SU-DHL-6 (cell line): ENCODE measurements around the gene CHD1L.
"Not testable (repeated sequence)": the region's sequence is repeated elsewhere in the genome, so short reads cannot be mapped to it uniquely, and the experiment has no call there.

Experiments used
- H2AFZ ChIP-seq: fragments of 200-600 bp; sonication (generic); 2 replicates; pipeline ENCODE4 v1.6.1; 2014; ENCODE audit warnings: low read depth, mild to moderate bottlenecking, moderate library complexity, mixed read lengths, antibody characterized with exemption, low read length; ENCODE audit not compliant: severe bottlenecking
- H3F3A ChIP-seq: fragments of 200-600 bp; shearing (Covaris generic); 2 replicates; pipeline ENCODE4 v1.6.0; 2016; ENCODE audit warnings: antibody characterized with exemption, mild to moderate bottlenecking; ENCODE audit not compliant: insufficient read depth
- H3K27ac ChIP-seq: fragments of 200-600 bp; sonication (generic); 2 replicates; pipeline ENCODE4 v1.5.1; 2016; ENCODE audit warnings: low read depth, mild to moderate bottlenecking, low read length, moderate library complexity, mixed read lengths
- H3K27me3 ChIP-seq: fragments of 200-600 bp; sonication (generic), shearing (Covaris generic); 2 replicates; pipeline ENCODE4 v1.6.0; 2014; ENCODE audit warnings: mild to moderate bottlenecking, low read length
- H3K36me3 ChIP-seq: fragments of 200-600 bp; sonication (generic); 2 replicates; pipeline ENCODE4 v1.6.1; 2014; ENCODE audit warnings: mild to moderate bottlenecking, low read length, mixed read lengths
- H3K4me2 ChIP-seq: fragments of 300-600, 200-600 bp; shearing (Covaris generic), sonication (generic); 2 replicates; pipeline ENCODE4 v1.6.0; 2014; ENCODE audit warnings: low read length, low read depth, mild to moderate bottlenecking; ENCODE audit not compliant: poor library complexity, severe bottlenecking
- H3K4me3 ChIP-seq: fragments of 200-600 bp; sonication (generic); 2 replicates; pipeline ENCODE4 v1.5.1; 2014; ENCODE audit warnings: antibody characterized with exemption, low read length, mild to moderate bottlenecking, mixed read lengths; ENCODE audit not compliant: insufficient read depth, poor library complexity, severe bottlenecking
- H3K79me2 ChIP-seq: fragments of 200-600 bp; sonication (generic); 2 replicates; pipeline ENCODE4 v1.6.1; 2014; ENCODE audit warnings: mild to moderate bottlenecking, low read length, moderate library complexity; ENCODE audit not compliant: insufficient read depth
- H3K9ac ChIP-seq: fragments of 200-600 bp; sonication (generic); 2 replicates; pipeline ENCODE4 v1.7.0; 2014; ENCODE audit warnings: mild to moderate bottlenecking, low read length
- H3K9me2 ChIP-seq: fragments of 200-600 bp; sonication (generic); replicated peaks from 2 replicates; pipeline ENCODE4 v1.6.1; 2014; ENCODE audit warnings: low read length; ENCODE audit not compliant: insufficient read depth
- H3K9me3 ChIP-seq: fragments of 200-600 bp; sonication (generic); 2 replicates; pipeline ENCODE4 v1.6.1; 2014; ENCODE audit warnings: low read length, mixed read lengths; ENCODE audit not compliant: insufficient read depth
- H4K20me1 ChIP-seq: fragments of 200-600 bp; sonication (generic); 2 replicates; pipeline ENCODE4 v1.6.1; 2014; ENCODE audit warnings: low read depth, mild to moderate bottlenecking, antibody characterized with exemption, low read length, moderate library complexity, mixed read lengths
- CTCF ChIP-seq: fragments of 200-600 bp; sonication (generic); IDR thresholded peaks from one replicate; pipeline ENCODE4 v1.5.1; 2017; ENCODE audit warnings: antibody characterized with exemption, mild to moderate bottlenecking, low read length, moderate library complexity; ENCODE audit not compliant: insufficient read depth, poor library complexity, severe bottlenecking
- EZH2phosphoT487 ChIP-seq: fragments of 200-600 bp; sonication (generic), shearing (Covaris generic); conservative IDR thresholded peaks from 2 replicates; pipeline ENCODE4 v1.6.1; 2018; ENCODE audit warnings: mild to moderate bottlenecking, antibody characterized with exemption, low read length, moderate library complexity, mixed read lengths

The CHD1L gene

GRCh38 chr1:147242449-147243227, at the start of gene CHD1L:
Gene CHD1L (plus strand): TSS chr1:147242684. CDS start chr1:147242704, 20 bp downstream.
- Histone ChIP-seq H3K79me2 (peaks cover 48% of the 10 kb centered on the region), H3K27me3 (no peaks in the 10 kb centered on the region), H2AFZ (peak within 1 kb of the TSS; percentile 91), H3K27ac (peak within 1 kb of the TSS; percentile 76), H3K9ac (peak within 1 kb of the TSS; percentile 97), H3K4me3 (peak within 1 kb of the TSS; percentile 92), H4K20me1 (peaks cover 20% of the 10 kb centered on the region), H3F3A (no peaks in the 10 kb centered on the region), H3K9me2 (no peaks in the 10 kb centered on the region), H3K9me3 (no peaks in the 10 kb centered on the region), H3K4me2 (peak within 1 kb of the TSS; percentile 77), H3K36me3 (0 out of 2 replicates have a peak, but pooled peaks cover 4% of the 10 kb centered on the region)
- TF ChIP-seq CTCF: peak; percentile 65
- TF ChIP-seq EZH2phosphoT487: no peak

GRCh38 chr1:147197324-147197723, 45.2 kb upstream of the CHD1L start:
- not testable (repeated sequence) for H3K27me3 ChIP-seq, H3K4me2 ChIP-seq, H3F3A ChIP-seq, H3K9me2 ChIP-seq, H3K4me3 ChIP-seq, H3K9me3 ChIP-seq, H2AFZ ChIP-seq, H3K79me2 ChIP-seq, H4K20me1 ChIP-seq, H3K27ac ChIP-seq, H3K9ac ChIP-seq, H3K36me3 ChIP-seq

GRCh38 chr1:147201276-147201675, 41.2 kb upstream of the CHD1L start:
- no peaks in the 10 kb centered on the region for H3K79me2 ChIP-seq
- H3K4me3 ChIP-seq: no peak overlapping the region
- H3K9me2 ChIP-seq: no peaks in the 10 kb centered on the region
- no peaks in the 10 kb centered on the region for H3K9me3 ChIP-seq
- no peak overlapping the region for H3K27ac ChIP-seq
- H3K36me3 ChIP-seq: no peaks in the 10 kb centered on the region
- no peak overlapping the region for H3K4me2 ChIP-seq
- TF ChIP-seq CTCF (no peak), EZH2phosphoT487 (no peak)
- H3K9ac ChIP-seq: no peak overlapping the region
- H4K20me1 ChIP-seq: no peaks in the 10 kb centered on the region
- no peak overlapping the region for H2AFZ ChIP-seq
- no peaks in the 10 kb centered on the region for H3K27me3 ChIP-seq
- no peaks in the 10 kb centered on the region for H3F3A ChIP-seq

DNA sequence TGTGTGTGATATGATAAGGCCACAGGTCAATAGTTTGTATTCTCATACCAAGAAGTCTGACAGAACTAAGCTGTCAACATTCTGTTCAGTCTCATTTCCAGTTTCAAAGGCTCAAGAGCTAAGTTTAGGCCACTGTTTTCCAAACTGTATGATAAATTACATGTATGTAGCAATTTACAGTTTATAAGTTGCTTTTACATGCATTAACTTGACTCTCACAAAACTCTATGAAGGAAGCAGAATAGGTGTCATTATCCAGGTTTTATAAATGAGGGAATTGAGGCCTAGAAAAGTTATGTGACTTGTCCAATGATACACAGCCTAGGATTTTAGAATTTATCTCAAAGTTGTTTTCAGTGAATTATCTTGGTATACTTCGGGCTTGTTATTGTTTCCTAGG, 40.7 kb upstream of the CHD1L start:
- TF ChIP-seq CTCF (no peak), EZH2phosphoT487 (no peak)
- Histone ChIP-seq H3K9me3 (no peaks in the 10 kb centered on the region), H2AFZ (no peak overlapping the region), H3K9ac (no peak overlapping the region), H3K27me3 (no peaks in the 10 kb centered on the region), H3K79me2 (no peaks in the 10 kb centered on the region), H3K27ac (no peak overlapping the region), H3K9me2 (no peaks in the 10 kb centered on the region), H3K36me3 (no peaks in the 10 kb centered on the region), H4K20me1 (no peaks in the 10 kb centered on the region), H3F3A (no peaks in the 10 kb centered on the region), H3K4me2 (no peak overlapping the region), H3K4me3 (no peak overlapping the region)
